GM21786 (cell line): ENCODE data around the gene STX18.

ENCODE experiments used
- ATAC-seq: cut with Tn5 transposase; IDR thresholded peaks from one replicate; pipeline ENCODE4 v1.9.1; 2021; ENCODE audit not compliant: unreplicated experiment

STX18 gene

GRCh38 chr4:4440333-4441061 is 101.4 kb downstream of the STX18 start:
- ATAC-seq = no peak

DNA sequence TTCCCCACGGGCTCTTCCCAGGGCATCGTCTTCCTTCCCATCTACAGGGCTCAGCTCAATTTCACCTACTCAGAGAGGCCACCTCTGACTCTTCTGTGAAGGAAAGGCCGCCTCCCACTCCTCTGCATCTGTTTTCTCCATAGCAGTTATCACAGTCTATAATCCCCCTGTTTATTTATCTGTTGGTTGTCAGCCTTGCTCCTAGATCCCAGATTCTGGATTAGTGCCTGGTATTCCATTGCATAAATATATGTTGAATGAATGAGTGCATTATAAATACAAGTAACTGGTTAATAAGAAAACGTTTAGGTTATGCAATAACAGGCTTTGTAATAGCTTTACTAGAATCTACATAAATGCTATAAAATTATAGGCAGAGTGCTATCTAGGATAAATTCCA is 102.1 kb downstream of the STX18 start:
- no peak for ATAC-seq

- ATAC-seq = no peak
Observed at GRCh38 chr4:4438891-4439290, 103.0 kb downstream of the STX18 start.

- no peak for ATAC-seq
Observed at GRCh38 chr4:4437798-4438470, 103.9 kb downstream of the STX18 start.

DNA sequence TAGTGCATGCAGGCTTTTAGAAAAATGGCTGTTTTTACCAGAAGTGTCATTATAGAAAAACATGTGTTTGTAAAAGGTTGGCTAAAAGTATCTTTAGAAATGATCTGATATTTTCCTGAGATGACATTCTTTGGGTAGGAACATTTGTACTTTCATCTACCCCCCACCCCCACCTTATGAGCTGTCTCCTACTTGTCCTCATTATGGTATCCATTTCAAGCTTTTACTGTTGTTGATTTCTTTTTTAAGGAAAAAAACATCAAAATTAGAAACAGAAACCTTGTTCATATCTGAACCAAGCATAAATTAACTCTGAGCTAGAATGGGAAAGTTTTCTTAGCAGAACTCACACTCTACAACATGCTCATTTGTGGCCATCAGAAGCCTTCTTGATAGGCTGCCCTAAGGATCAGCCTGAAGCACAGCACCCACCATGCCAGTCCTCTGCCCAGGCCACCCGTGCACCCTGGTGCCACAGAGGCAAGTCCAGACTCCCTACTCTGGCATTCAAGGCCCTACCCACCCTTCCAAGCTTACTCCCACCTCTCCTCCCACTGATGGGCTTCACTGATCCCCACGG is 105.5 kb downstream of the STX18 start:
- no peak for ATAC-seq

GRCh38 chr4:4433941-4434340 is 107.9 kb downstream of the STX18 start:
- no peak for ATAC-seq

GRCh38 chr4:4432341-4433125 is 109.3 kb downstream of the STX18 start:
- ATAC-seq = no peak

DNA sequence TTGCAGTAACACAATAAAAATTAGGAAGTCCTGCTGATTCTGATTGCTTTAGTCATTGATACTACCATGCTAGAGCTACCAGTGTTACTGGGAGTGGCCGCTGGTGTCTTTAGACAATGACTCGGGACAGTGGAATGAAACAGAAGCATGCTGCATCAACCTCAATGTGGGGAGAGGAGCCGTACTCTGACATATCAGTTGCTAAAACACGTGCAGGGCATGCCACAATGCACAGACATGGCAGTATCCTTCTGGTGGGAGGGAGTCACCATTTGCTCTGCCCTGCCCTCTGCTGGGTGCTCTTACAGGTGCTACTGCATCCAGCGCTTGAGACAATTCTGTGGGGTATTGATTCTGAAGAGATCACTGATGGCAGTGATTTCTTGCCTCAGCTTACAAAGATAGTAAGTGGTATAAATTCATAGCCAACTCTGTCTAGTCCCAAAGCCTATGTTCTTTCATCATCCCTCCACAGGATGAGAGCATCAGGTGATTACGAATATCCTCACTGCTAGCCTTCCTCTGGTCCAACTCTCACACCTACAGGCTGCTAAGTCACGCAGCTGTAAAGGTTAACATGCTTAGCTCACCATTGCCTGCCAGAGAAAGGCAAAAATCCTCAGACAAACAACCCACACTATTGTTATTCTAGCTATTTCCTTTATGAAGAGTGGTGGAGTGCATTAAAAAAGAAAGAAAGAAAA is 111.2 kb downstream of the STX18 start:
- no peak for ATAC-seq

DNA sequence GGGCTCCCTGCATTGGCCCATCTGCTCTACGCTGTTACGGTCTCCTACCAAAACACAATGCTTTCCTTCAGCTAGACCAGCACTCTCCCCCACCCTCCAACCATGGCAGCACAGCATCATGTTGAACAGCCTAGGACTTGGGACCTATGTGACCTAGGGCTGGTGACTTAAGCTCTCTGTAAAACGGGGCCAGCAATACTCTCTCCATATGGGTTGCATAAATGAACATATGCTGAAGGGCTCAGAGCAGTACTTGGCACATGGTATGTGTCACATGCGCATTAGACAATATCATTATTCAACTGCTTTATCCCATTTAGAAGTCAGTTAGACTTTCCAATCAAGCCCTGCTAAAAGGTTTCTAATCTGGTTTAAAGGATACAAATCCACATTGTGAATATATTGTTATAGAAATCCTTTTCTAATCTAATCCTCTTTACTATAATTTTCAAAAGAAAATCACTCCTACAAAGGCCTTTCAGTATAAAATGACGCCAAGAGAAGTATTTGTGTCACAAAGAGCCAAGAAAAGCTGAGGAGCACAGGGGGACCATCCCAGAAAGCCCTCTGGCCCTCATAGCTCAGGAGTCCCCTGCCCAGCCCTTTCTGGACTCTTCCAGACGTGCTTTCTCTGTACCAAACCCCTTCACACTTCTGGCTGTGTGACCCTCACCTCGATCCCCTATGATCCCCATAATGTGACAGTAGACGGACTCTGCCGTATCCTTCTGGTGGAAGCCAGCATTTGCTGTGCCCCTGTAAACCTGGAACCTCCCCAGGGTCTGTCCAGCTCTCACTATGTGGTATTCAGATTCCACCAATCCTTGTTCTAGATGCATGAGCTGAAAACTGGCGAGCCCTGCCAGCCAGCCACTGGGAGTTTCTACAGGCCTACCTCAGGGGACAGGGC is 112.6 kb downstream of the STX18 start:
- no peak for ATAC-seq

DNA sequence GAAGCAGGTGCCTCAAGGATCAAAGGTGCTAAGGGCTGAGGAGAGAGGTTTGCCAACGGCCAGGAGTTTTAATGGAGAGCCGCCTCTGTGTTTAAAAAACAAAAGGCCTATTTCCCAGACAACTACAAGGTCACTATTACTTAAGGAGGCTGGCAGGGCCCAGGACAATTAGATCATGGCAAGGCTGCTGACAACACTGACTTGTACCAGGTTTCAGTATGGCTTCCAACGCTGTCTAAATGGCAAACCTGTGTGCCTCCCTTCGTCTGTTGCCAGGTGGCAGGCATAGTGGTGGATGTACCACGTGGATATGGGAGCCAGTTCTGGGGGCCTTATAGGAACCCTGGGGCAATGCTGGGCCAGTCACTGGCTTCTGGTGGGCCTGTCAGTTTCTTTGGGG is 114.0 kb downstream of the STX18 start:
- no peak for ATAC-seq

GRCh38 chr4:4427121-4427870 is 114.6 kb downstream of the STX18 start:
- ATAC-seq = no peak

DNA sequence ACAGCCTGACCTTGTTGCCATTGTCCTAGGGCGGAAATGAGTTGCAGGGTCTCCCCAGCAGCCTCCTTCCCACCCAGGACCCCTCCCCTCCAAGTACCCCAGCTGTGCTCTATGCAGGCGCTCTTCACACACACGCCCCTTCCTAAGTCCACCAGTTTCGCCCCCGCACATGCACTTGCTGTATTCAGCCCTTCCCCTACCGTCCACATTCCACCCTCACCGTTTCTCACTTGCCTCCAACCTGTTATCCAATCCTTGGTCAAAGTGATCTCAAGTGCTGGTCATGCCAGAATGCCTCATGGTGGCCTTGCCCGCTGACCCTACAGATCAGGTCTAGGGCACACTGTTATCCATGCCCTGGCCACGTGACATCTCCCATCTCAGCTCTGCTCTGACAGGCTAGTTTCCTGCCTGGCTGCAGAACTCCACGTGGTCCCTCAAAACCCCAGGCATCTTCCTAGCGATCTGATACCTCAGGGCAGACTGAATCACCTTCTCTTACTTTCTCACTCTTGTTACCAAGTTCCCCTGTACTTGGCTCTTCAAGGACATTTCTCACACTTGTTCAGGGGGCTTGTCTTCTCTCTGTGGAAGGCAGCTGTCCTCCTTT is 115.2 kb downstream of the STX18 start:
- ATAC-seq = no peak

DNA sequence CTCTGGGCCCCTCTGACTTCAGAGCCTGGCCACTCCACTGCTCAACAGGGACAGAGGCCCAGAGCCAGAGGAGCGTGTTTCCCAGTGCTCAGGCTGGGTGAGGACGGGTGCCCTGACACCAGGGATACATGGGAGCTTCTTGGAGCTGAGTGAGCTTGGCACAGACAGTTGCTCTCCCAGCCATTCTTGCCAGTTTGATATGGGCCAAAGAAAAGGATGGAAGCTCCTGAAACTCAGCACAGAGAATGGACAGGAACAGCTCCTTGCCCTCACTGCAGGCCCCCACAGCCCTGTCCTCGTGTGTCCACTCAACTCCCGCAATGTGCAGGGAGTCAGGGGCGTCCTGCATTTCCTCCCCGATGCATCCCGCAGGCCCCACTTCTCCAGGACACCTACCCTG is 116.2 kb downstream of the STX18 start:
- no peak for ATAC-seq

GRCh38 chr4:4425119-4425690 is 116.6 kb downstream of the STX18 start:
- no peak for ATAC-seq

GRCh38 chr4:4424499-4425115 is 117.2 kb downstream of the STX18 start:
- no peak for ATAC-seq

- no peak for ATAC-seq
Observed at GRCh38 chr4:4423706-4424498, 117.9 kb downstream of the STX18 start.

- no peak for ATAC-seq
Observed at GRCh38 chr4:4422856-4423499, 118.9 kb downstream of the STX18 start.
